ENCODE data around the gene TUBB6.

TUBB6 gene

DNA sequence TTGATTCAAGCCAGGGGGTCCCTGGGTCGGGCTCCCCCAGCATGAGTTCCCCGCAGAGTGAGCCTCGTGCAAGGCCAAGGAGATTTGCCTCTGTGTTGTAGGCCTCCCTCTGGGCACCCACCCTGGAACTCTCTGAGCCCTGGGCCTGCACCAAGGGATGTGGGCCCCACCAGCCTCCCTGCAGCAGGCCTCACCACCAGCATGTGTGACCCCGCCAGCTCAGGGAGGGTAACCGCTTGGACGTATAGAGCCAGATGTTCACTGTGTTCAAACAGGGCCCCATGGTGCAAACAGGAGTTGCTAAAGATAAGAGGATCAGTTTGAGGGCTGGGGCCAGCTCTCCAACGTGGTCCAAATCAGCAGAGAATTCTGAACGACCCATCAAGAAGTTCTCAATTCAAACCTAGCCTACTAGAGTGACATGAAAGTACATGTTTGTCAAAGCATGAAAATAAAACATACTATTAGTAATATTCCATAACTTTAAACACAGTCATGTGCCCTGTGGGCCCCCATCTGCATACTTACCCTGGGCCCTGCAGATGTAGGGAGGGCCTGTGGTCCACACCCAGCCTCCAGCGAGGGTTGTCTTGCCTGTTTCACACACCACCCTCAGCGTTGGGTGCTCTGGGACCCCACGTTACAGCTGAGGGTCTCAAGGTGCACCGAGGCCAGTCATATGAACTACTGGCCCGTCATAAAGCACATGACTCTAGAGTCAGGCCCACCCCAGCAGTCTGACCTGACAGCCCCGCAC is 5.5 kb upstream of the TUBB6 start:
- TF ChIP-seq, protein P1, sequence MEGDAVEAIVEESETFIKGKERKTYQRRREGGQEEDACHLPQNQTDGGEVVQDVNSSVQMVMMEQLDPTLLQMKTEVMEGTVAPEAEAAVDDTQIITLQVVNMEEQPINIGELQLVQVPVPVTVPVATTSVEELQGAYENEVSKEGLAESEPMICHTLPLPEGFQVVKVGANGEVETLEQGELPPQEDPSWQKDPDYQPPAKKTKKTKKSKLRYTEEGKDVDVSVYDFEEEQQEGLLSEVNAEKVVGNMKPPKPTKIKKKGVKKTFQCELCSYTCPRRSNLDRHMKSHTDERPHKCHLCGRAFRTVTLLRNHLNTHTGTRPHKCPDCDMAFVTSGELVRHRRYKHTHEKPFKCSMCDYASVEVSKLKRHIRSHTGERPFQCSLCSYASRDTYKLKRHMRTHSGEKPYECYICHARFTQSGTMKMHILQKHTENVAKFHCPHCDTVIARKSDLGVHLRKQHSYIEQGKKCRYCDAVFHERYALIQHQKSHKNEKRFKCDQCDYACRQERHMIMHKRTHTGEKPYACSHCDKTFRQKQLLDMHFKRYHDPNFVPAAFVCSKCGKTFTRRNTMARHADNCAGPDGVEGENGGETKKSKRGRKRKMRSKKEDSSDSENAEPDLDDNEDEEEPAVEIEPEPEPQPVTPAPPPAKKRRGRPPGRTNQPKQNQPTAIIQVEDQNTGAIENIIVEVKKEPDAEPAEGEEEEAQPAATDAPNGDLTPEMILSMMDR (IDR thresholded peaks at IDR 0.05; ENCODE audit: low read depth, low read length): no peak
- no peak for DNase-seq (ENCODE audit: extremely low read depth, low read depth)

DNA sequence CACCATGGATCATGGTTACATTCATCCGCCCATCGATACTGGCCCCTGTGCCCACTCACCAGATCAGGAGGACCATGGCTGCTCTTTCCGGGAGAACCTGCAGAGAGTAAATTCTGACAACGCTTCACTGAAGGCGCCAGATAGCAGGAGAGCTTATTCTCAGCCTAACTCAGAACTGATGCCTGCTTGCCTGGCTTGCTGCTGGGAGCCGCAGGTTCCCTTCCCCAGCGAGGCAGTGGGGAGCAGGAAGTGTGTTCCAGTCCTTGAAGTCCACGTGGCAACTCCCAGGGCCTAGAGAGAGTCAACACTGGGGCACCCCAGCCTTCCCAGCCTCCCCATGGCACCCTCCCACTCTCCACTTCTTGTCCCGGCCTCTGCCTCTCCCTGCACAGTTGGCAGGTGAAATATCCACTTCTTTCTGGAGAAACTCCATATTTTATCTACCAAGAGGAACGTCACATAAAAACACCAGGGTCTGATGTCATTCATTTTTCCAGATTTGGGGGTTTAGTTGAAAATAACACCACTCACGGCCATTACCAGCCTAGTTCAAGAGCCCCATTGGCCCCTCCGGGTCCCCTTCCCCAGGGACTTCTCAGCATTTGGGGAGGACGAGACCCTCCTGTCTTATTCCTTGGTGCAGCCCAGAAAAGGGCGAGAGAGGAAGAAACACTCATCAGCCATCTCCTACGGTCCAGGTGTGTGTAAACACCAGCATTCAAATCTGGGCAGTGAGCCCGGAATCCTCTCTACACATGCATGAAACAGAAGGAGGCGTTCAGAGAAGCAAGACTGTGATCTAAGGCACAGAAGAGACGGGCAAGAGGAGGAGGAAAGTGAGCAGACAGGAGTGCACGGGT is 3.5 kb upstream of the TUBB6 start:
- DNase-seq (ENCODE audit: extremely low read depth, low read depth): no peak
- TF ChIP-seq, protein P1 (IDR thresholded peaks at IDR 0.05; ENCODE audit: low read depth, low read length): no peak

DNA sequence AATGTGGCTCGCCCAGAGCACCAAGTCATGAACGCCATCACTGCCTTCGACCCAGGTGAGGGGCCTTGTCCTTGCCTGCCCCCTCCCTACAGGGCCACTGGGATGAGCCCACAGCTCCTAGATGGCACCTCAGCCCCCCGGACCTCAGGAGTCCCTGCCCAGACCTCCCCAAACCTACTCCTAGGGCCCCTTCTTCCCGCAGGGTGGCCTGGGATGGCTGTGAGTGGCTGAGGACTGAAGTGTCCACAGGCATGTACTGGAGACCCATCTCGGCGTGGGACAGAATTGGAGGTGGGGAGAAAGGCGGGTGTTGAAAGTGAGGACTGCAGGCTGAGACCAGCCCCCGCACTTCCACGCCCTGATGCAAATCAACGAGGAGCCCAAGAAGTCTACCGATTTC is 2.8 kb upstream of the TUBB6 start:
- TF ChIP-seq, protein P1 (IDR thresholded peaks at IDR 0.05; ENCODE audit: low read depth, low read length): no peak
- DNase-seq (ENCODE audit: extremely low read depth, low read depth): no peak

DNA sequence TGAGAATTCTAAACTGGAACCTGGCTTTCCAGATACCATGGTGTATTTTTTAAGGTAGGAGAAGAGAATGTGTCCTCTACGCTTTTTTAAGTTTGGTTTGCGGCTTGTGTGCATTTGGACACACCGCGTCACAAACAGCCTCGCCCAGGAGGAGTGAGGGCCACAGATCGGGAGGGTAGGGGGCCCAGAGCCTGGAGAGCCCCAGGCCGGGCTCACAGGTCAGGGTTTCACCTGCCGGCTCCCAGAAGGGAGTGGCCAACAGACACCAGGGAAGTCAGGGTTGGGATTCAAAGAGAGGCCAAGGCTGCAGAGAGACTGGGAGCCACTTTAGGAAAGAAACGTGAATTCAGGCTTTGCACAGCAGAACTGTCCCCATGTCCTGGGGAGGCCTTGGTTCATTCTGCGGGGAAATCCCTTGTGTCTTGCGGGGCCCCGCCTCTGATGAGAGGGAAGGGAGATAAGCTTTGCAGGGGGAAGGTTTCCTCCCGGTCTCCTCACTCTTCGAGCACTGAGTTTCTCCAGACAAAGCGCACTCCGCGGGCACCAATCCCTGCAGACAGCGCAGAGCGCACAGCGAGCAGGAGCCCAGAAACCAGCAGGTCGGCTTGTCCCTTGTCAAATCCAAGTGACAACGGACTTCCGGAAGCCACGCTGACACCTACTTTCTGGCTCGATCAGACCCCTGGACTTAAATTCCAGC is 2.0 kb upstream of the TUBB6 start:
- DNase-seq (ENCODE audit: extremely low read depth, low read depth): no peak
- TF ChIP-seq, protein P1 (IDR thresholded peaks at IDR 0.05; ENCODE audit: low read depth, low read length): no peak

DNA sequence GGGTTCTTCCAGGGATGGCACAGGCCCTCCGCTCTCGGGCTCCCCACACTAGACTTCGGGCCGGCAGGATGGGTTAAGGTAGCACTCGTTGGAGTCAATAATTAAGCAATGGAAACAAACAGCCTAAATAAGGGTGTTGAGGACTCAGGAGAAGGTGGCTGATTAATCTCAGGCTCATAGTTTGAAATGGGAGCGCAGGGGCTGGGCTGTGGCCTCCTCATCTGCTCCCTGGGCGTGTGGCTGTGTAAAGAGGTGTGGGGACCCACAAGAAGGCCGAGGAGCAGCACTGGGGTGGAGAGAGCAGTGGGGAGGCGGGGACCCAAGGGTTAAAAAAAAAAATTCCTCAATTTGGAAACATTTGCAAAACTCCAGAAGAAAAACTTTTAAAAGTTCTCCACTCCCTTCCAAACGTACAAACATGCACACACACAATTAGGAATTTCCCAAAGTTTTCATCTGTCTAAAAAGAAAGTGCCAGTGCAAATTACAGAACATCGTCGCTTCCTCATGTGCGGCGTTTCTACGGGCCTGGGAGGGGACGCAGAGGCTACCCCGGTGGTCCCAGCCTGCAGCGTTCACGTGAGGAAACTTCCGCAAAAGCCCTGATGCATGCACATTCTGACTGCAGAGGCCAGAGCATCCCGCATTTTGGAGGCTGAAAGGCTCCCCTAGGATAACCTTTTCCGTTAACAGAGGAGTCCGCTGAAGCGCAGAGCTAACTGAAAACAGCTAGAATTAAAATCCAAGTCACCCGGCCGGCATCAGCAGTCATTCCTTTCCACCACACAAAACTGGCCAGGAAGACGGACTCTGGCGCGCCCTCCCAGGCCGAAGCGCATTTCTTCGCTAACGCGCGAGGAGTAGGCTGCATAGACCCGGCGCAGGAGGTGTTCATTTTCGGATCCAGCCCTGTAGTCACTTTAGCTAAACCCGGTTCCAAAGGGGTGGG is 1.0 kb upstream of the TUBB6 start:
- TF ChIP-seq, protein P1 (IDR thresholded peaks at IDR 0.05; ENCODE audit: low read depth, low read length): peak; percentile 41
- DNase-seq (ENCODE audit: extremely low read depth, low read depth): no peak

DNA sequence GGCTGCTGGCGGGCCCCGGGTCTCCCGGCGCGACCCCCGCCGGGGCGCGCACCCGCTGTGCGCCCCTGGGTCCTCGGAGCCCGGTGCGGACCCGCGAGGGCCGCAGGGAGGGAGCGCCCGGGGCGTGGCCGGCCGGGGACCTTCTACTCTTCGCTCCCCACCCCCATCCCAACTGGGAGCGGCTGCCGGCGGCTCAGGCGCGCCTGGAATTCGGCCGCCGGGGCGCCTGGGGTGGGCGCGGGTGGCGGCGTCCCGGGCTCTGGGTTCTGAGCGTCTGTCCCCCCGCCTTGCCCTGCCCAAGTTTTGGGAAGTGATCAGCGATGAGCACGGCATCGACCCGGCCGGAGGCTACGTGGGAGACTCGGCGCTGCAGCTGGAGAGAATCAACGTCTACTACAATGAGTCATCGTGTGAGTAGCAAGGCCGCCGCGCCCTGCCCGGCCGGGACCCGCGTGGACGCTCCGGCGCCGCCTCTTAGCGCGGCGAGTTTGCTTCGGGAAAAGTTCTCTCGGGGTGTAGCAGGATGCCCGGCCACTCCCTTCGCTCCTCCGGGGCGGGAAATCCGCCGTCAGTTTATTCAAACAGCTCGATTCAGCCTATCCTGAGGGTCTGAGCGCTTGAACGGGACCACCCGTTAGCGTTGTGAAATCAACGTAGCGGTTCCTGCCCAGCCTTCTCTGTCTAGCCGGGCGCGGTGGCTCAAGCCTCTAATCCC is 502 bp downstream of the TUBB6 start:
- TF ChIP-seq, protein P1 (IDR thresholded peaks at IDR 0.05; ENCODE audit: low read depth, low read length): no peak
- peak; percentile 84 for DNase-seq (ENCODE audit: extremely low read depth, low read depth)

Measured in AG09319 (cell line).